CD4-positive, alpha-beta memory T cell (primary cell): ENCODE data around the gene ARL14EPL. TPM values are rescaled to one million over a fixed set of nuclear protein-coding genes. Genes with fewer than 3 reads are reported as not detected.
"Not testable (repeated sequence)": the region's sequence is repeated elsewhere in the genome, so short reads cannot be mapped to it uniquely, and the experiment has no call there.

ENCODE experiments used
- CTCF ChIA-PET: fragments of 350-600 bp; sonication (Branson Sonifier 250); formaldehyde crosslinking; loops from one replicate; lab custom pipeline; 2021; ENCODE audit warnings: inconsistent platforms; ENCODE audit not compliant: partially characterized antibody; lab: Charles Lee
- POLR2A ChIA-PET: fragments of 350-600 bp; sonication (Branson Sonifier 250); formaldehyde crosslinking; loops from one replicate; lab custom pipeline; 2021; ENCODE audit not compliant: partially characterized antibody; lab: Charles Lee
- DNase-seq, 5 donors: peaks; one replicate each; pipeline versions ENCODE4 v3.0.0 to v3.0.0-alpha.2; 2020 to 2022; ENCODE audit warnings: mixed read lengths in 1 of 5
- H3K27ac ChIP-seq: one replicate; pipeline ENCODE4 v1.7.0; 2013; ENCODE audit warnings: low read depth, low read length
- H3K27me3 ChIP-seq: 2 replicates; pipeline ENCODE4 v1.7.0; 2013; ENCODE audit warnings: mild to moderate bottlenecking, low read length, moderate library complexity; ENCODE audit not compliant: insufficient read depth
- H3K36me3 ChIP-seq: 2 replicates; pipeline ENCODE4 v1.7.0; 2013; ENCODE audit warnings: mild to moderate bottlenecking, low read length, moderate library complexity; ENCODE audit not compliant: insufficient read depth
- H3K4me1 ChIP-seq: 2 replicates; pipeline ENCODE4 v1.7.0; 2013; ENCODE audit warnings: mild to moderate bottlenecking, low read length, moderate library complexity; ENCODE audit not compliant: insufficient read depth
- H3K4me3 ChIP-seq, 2 donors: one replicate each; pipeline ENCODE4 v1.7.0; 2013; ENCODE audit warnings: low read length in 2 of 2, mild to moderate bottlenecking in 1 of 2
- H3K9me3 ChIP-seq, 2 donors: one replicate each; pipeline ENCODE4 v1.7.0; 2013; ENCODE audit warnings: low read length in 2 of 2, control low read depth in 1 of 2; ENCODE audit not compliant: control insufficient read depth in 1 of 2
- H3K27ac Mint-ChIP-seq, 7 donors: one replicate each; pipeline ENCODE4 v1.8.0; 2020 to 2021; ENCODE audit warnings: mixed read lengths in 7 of 7, mild to moderate bottlenecking in 6 of 7, inconsistent platforms in 3 of 7, moderate library complexity in 3 of 7
- H3K27me3 Mint-ChIP-seq, 2 donors: one replicate each; pipeline ENCODE4 v1.8.0; 2020 to 2021; ENCODE audit warnings: mixed read lengths in 2 of 2
- H3K36me3 Mint-ChIP-seq, 2 donors: one replicate each; pipeline ENCODE4 v1.8.0; 2020 to 2021; ENCODE audit warnings: mixed read lengths in 2 of 2, inconsistent platforms in 1 of 2, mild to moderate bottlenecking in 1 of 2
- H3K4me1 Mint-ChIP-seq, 4 donors: one replicate each; pipeline ENCODE4 v1.8.0; 2020 to 2021; ENCODE audit warnings: mixed read lengths in 4 of 4, mild to moderate bottlenecking in 1 of 4
- H3K4me3 Mint-ChIP-seq, 8 donors: one replicate each; pipeline ENCODE4 v1.8.0; 2020 to 2021; ENCODE audit warnings: mixed read lengths in 8 of 8, mild to moderate bottlenecking in 7 of 8, moderate library complexity in 6 of 8, inconsistent platforms in 3 of 8
- H3K9me3 Mint-ChIP-seq, 8 donors: one replicate each; pipeline ENCODE4 v1.8.0; 2020 to 2021; ENCODE audit warnings: mixed read lengths in 8 of 8, mild to moderate bottlenecking in 5 of 8, inconsistent platforms in 3 of 8, moderate library complexity in 1 of 8
- intact Hi-C: fragments of 100-400 bp; cut with micrococcal nuclease; formaldehyde crosslinking; loops from one replicate; pipeline ENCODE4 v1.15.1; 2023
- polyA plus RNA-seq, 2 donors: library from polyadenylated mRNA; unstranded; fragments of 300-500 nt; fragmentation: Illumina TruSeq; gene quantifications; one replicate each; pipeline ENCODE4 v1.2.3, GENCODE V29; 2021
- total RNA-seq, 2 experiments: library from RNA; stranded (reverse); gene quantifications; one replicate each; pipeline ENCODE4 v1.2.3, GENCODE V29; 2021

ARL14EPL gene
- total and polyA plus RNA-seq, 4 experiments from 2014 or later, result not detected

DNA sequence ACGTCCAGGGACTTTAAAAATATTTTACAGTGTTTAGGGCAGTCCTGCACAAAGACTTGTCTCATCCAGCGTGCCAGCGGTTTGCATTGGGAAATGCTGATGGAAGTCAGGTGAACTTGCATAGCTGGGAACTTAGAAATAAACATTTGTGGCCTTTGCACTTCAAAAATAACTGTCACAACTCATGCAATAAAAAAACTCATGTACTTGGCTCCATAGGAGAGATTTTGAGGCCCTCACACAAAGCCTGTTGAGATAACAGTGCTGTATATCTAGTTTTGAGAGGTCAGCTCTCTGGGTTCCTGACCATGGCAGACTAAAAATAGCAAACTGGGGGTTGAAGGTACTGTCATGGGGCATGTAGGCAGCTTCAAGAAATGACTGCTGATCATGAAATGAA is 58.0 kb downstream of the ARL14EPL start:
- Mint-ChIP-seq H3K27ac (peak overlapping the region in 1 of 7 donors; percentile 27), H3K36me3 (peaks cover 41 to 62% of the 10 kb centered on the region in 2 donors), H3K27me3 (no peaks in the 10 kb centered on the region), H3K4me3 (no peak overlapping the region), H3K4me1 (peaks cover 16 to 24% (median 23%) of the 10 kb centered on the region in 4 donors), H3K9me3 (no peaks in the 10 kb centered on the region)
- ChIA-PET CTCF (no interaction called here), POLR2A (no interaction called here)
- Histone ChIP-seq H3K4me3 (no peak overlapping the region), H3K9me3 (no peaks in the 10 kb centered on the region), H3K36me3 (peaks cover 33% of the 10 kb centered on the region), H3K4me1 (peaks cover 22% of the 10 kb centered on the region), H3K27me3 (no peaks in the 10 kb centered on the region), H3K27ac (no peak overlapping the region)
- intact Hi-C loops, result no loop called here
- DNase-seq, result peak in 1 of 5 donors; percentile 17

DNA sequence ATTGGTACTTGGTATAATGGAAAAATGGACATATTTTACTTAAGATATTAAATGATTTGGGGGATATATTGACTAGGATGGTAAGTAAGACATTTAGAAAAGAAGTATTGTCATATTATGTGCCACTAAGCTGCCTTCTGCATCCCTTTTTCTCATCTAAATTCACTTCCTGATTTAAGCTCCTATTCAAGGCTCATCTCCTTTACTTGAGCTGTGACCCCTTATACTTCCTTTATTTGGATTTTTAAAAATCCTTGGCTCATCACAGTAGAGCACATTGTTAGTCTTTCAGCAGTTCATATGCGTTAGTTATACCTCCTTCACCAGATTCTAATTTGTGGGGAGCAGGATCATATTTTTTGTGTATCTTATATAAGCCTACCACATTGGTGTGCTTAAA is 59.1 kb downstream of the ARL14EPL start:
- H3K4me3 ChIP-seq, result no peak overlapping the region
- H3K9me3 ChIP-seq, result no peaks in the 10 kb centered on the region
- H3K27ac Mint-ChIP-seq, result peak overlapping the region in 1 of 7 donors; percentile 8
- DNase-seq, result no peak
- H3K27me3 Mint-ChIP-seq, result no peaks in the 10 kb centered on the region
- intact Hi-C loops, result no loop called here
- H3K36me3 Mint-ChIP-seq, result peaks cover 45 to 60% of the 10 kb centered on the region in 2 donors
- H3K4me1 Mint-ChIP-seq, result peaks cover 12 to 17% (median 15%) of the 10 kb centered on the region in 4 donors
- H3K4me3 Mint-ChIP-seq, result no peak overlapping the region
- POLR2A ChIA-PET, result no interaction called here
- H3K4me1 ChIP-seq, result peaks cover 11% of the 10 kb centered on the region
- H3K9me3 Mint-ChIP-seq, result no peaks in the 10 kb centered on the region
- H3K36me3 ChIP-seq, result peaks cover 33% of the 10 kb centered on the region
- H3K27me3 ChIP-seq, result no peaks in the 10 kb centered on the region
- CTCF ChIA-PET, result no interaction called here
- no peak overlapping the region for H3K27ac ChIP-seq

DNA sequence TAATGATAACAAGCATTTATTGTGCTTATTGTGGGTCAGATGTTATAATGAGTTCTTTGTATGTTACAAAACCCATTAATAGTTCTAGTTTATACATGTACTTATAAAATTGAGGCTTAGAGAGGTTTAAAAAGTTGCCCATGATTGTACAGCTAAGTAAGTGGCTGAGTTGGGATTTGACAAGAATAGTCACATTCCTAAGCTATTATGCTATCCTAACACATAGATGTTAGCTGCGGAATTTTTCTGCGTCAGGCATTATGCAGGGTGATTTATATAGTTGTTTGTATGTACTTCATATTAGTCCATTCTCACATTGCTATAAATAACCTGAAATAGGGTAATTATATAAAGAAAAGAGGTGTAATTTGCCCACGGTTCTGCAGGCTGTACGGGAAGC is 65.0 kb downstream of the ARL14EPL start:
- no peak for DNase-seq
- H3K27me3 ChIP-seq, result no peaks in the 10 kb centered on the region
- H3K4me3 Mint-ChIP-seq, result no peak overlapping the region
- H3K4me1 ChIP-seq, result no peaks in the 10 kb centered on the region
- POLR2A ChIA-PET, result interaction anchor here (0.6 kb wide), 1 partner anchor 632 kb away, joined by 3 read pairs; no protein-coding TSS in a partner anchor
- H3K27me3 Mint-ChIP-seq, result no peaks in the 10 kb centered on the region
- peaks cover 0 to 10% (median 8%) of the 10 kb centered on the region in 4 donors for H3K4me1 Mint-ChIP-seq
- intact Hi-C loops, result no loop called here
- peaks cover 73 to 76% of the 10 kb centered on the region in 2 donors for H3K36me3 Mint-ChIP-seq
- no peak overlapping the region for H3K27ac ChIP-seq
- H3K4me3 ChIP-seq, result no peak overlapping the region
- no peaks in the 10 kb centered on the region for H3K9me3 ChIP-seq
- peaks cover 24% of the 10 kb centered on the region for H3K36me3 ChIP-seq
- peaks cover 0 to 2% (median 0%) of the 10 kb centered on the region in 8 donors for H3K9me3 Mint-ChIP-seq
- H3K27ac Mint-ChIP-seq, result peak overlapping the region in 1 of 7 donors; percentile 44
- CTCF ChIA-PET, result no interaction called here

DNA sequence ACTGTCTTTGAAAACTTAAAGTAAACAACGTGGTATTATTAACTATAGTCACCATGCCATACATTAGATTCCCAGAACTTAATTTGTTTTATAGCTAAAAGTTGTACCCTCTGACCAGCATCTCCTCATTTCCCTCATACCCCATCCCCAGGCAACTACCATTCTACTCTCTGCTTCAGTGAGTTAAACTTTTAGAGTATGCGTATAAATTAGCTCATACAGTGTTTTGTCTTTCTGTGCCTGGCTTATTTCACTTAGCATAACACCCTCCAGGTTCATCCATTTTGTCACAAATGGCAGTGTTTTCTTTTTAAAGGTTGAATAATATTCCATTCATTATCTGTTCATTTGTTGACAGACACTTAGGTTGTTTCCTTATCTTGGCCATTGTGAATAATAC is 66.7 kb downstream of the ARL14EPL start:
- no peaks in the 10 kb centered on the region for H3K9me3 ChIP-seq
- POLR2A ChIA-PET, result no interaction called here
- Mint-ChIP-seq H3K27me3 (no peaks in the 10 kb centered on the region), H3K4me1 (peaks cover 10 to 18% (median 12%) of the 10 kb centered on the region in 4 donors), H3K9me3 (peaks cover 0 to 2% (median 0%) of the 10 kb centered on the region in 8 donors), H3K4me3 (no peak overlapping the region), H3K27ac (no peak overlapping the region), H3K36me3 (peaks cover 74 to 76% of the 10 kb centered on the region in 2 donors)
- DNase-seq, result no peak
- H3K27ac ChIP-seq, result no peak overlapping the region
- CTCF ChIA-PET, result no interaction called here
- H3K4me3 ChIP-seq, result no peak overlapping the region
- peaks cover 7% of the 10 kb centered on the region for H3K36me3 ChIP-seq
- no peaks in the 10 kb centered on the region for H3K27me3 ChIP-seq
- intact Hi-C loops, result no loop called here
- no peaks in the 10 kb centered on the region for H3K4me1 ChIP-seq

DNA sequence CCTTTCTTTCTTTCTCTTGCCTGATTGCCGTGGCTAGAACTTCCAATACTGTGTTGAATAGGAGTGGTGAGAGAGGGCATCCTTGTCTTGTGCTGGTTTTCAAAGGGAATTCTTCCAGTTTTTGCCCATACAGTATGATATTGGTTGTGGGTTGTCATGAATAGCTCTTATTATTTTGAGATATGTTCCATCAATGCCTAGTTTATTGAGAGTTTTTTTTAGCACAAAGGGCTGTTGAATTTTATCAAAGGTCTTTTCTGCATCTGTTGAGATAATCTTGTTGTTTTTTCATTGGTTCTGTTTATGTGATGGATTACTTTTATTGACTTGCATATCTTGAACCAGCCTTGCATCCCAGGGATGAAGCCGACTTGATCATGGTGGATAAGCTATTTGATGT is 72.7 kb downstream of the ARL14EPL start:
- Mint-ChIP-seq H3K36me3 (peaks cover 77 to 83% of the 10 kb centered on the region in 2 donors), H3K4me1 (peaks cover 19 to 52% (median 33%) of the 10 kb centered on the region in 4 donors), H3K9me3 (peaks cover 0 to 12% (median 4%) of the 10 kb centered on the region in 8 donors), H3K27ac (peak overlapping the region in 1 of 7 donors; percentile 7)
- intact Hi-C loops, CTCF ChIA-PET, H3K36me3 ChIP-seq, H3K4me1 ChIP-seq, POLR2A ChIA-PET, H3K9me3 ChIP-seq, H3K4me3 Mint-ChIP-seq, H3K27me3 ChIP-seq, H3K27ac ChIP-seq, H3K27me3 Mint-ChIP-seq, H3K4me3 ChIP-seq, DNase-seq: not testable (repeated sequence)

Other genes starting within 250 kb of the ARL14EPL start
- 1 to 10 TPM; 1.1 to 1.4 TPM for gene CDO1, start 215.8 kb upstream of the ARL14EPL start, total RNA-seq
- not detected for gene CDO1, start 215.8 kb upstream of the ARL14EPL start, polyA plus RNA-seq
- gene ATG12, start 190.9 kb upstream of the ARL14EPL start, total RNA-seq, result 10 to 100 TPM; 84.7 to 85.9 TPM
- 100 to 1,000 TPM in 1 of 2 donors, 10 to 100 TPM in 1; 98.5 to 133 TPM for gene ATG12, start 190.9 kb upstream of the ARL14EPL start, polyA plus RNA-seq
- gene AP3S1, start 190.5 kb upstream of the ARL14EPL start, total RNA-seq, result 10 to 100 TPM; 44.5 to 46.3 TPM
- gene AP3S1, start 190.5 kb upstream of the ARL14EPL start, polyA plus RNA-seq, result 10 to 100 TPM; 69.4 to 97.3 TPM
- gene LVRN, start 70.0 kb upstream of the ARL14EPL start, total RNA-seq, result not detected
- not detected for gene LVRN, start 70.0 kb upstream of the ARL14EPL start, polyA plus RNA-seq
- gene COMMD10, start 52.6 kb downstream of the ARL14EPL start, total RNA-seq, result 10 to 100 TPM; 31.4 to 32.0 TPM
- 10 to 100 TPM; 38.4 to 54.3 TPM for gene COMMD10, start 52.6 kb downstream of the ARL14EPL start, polyA plus RNA-seq